HL-60/S4 treated with retinoic acid at 250 ng/mL for 4 days and 3 days (cell line): Measurements from ENCODE around the gene ADAMTS4.

Experiments used
- in situ Hi-C: fragments of 300-500 bp; cut with MboI; formaldehyde crosslinking; loops from 2 replicates; pipeline ENCODE4 v1.7.0; 2022; ENCODE audit warnings: low sequenced_read_pairs

The ADAMTS4 gene

GRCh38 chr1:161220002-161220401 lies 21.1 kb upstream of the ADAMTS4 start:
- in situ Hi-C loops = loop anchor here (10.0 to 25.0 kb wide), 2 partner anchors 155 to 517 kb away; partner anchors contain the start of gene DUSP12

- in situ Hi-C loops = loop anchor here (25.0 kb wide), 1 partner anchor 518 kb away; the partner anchor contains the start of gene DUSP12
Measured at GRCh38 chr1:161219078-161219892, 20.4 kb upstream of the ADAMTS4 start.

DNA sequence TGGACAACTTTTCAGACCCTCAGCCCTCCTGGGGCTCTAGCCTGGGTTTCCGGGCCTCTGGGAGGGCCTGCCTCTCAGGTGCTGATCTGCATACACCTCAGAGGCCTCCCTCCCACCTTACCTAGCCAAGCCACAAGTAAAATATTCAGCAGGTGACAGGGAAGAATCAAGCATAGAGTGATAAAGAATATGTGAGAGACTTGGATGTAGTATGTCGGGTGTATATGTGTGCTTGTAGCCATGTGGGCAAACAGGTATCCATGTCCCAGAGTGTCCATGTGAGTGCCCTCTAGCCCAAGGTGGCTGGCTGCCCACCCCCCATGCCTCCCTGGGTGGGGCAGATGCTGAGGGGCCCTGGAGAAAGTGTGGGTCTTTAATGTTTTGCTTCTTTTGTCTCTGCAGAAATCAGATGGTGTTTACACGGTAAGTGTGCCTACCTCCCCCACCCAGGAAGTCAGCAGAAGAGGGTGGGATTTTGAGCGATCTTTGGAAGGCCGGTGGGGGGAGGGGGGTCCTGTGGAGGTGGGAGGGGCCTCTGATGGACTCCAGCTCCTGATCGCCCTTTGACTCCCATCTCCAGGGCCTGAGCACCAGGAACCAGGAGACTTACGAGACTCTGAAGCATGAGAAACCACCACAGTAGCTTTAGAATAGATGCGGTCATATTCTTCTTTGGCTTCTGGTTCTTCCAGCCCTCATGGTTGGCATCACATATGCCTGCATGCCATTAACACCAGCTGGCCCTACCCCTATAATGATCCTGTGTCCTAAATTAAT lies 19.6 kb upstream of the ADAMTS4 start:
- in situ Hi-C loops = loop anchor here (25.0 kb wide), 1 partner anchor 519 kb away; the partner anchor contains the start of gene DUSP12

DNA sequence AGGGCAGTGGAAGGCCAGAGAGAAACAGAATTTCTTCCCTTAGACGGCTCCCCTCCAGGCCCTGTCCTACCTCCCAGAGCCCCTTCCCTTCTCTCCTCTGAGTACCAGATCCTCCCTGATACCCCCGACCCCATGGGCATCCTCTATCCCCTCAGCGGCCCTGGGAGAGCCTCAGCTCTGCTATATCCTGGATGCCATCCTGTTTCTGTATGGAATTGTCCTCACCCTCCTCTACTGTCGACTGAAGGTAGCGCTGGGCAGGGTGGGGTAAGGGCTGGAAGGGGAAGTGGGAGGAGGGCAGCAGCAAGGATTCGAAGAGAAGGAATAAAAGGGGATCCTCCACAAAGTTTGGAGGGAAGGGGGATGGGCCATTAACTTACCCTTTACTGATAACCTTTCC lies 19.0 kb upstream of the ADAMTS4 start:
- in situ Hi-C loops = loop anchor here (25.0 kb wide), 1 partner anchor 519 kb away; the partner anchor contains the start of gene DUSP12

DNA sequence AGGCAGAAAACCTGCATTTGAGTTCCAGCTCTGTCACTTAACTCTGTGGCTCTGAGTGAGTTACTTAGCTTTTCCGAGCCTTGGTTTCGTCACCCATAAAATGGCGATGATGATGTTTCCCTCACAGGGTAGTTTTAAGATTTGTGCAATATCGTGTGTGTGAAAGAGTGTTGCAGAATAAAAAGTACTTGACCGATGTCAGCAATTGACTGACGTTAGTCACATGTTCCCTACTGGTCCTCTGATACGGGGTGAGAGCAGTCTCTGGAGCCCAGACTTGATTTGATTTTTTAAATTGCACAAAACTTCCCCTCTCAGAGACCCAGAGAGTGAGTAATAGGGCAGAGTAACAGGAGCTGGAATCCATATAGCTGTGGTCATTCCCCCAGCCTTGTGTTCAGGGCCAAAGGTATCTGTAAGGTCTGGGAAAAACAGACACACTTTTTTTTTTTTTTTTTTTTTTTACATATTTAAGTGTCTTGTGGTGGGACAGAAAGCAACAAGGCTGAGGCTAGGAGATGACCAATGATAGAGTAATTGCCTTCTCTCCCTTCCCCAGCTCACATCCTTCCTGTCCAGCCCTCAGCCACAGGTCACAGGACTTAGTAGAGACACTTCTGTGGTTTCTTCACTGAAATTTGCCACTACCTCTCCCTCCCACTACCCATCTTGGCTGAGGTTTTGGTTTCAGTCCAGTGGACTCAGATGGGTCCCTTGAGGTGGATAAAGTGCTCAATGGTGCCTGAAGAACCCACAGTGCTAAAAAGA lies 18.3 kb upstream of the ADAMTS4 start:
- in situ Hi-C loops = loop anchor here (25.0 kb wide), 1 partner anchor 520 kb away; the partner anchor contains the start of gene DUSP12

GRCh38 chr1:161215076-161215475 lies 16.2 kb upstream of the ADAMTS4 start, which contains the start of gene FCER1G:
FCER1G (plus strand) TSS chr1:161215295; CDS start chr1:161215322, 27 bp downstream.
- in situ Hi-C loops = loop anchor here (25.0 kb wide), 1 partner anchor 522 kb away; the partner anchor contains the start of gene DUSP12

- in situ Hi-C loops = loop anchor here (25.0 kb wide), 1 partner anchor 523 kb away; the partner anchor contains the start of gene DUSP12
Measured at GRCh38 chr1:161214369-161214768, 15.5 kb upstream of the ADAMTS4 start.

DNA sequence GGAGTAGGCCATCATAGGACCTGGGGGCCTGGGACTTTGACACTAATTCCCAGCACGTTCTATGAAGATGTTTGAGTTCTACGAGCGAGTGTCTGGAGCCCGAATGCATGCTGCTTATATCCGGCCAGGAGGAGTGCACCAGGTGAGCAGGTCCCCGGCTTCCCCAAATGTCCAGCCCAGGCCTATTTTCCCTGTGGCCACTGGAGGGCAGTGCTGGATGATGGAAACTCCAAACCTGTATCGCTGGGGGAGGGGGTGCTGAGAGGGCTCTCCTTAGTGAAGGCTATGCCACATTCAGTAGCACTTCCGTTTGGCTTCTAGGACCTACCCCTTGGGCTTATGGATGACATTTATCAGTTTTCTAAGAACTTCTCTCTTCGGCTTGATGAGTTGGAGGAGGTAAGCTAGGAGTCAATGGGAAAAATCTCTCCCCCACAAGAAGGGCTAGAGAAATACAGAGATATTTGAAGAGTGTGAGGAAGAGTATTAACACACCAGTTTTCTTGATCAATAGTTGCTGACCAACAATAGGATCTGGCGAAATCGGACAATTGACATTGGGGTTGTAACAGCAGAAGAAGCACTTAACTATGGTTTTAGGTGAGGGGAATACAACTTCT lies 11.0 kb upstream of the ADAMTS4 start:
- in situ Hi-C loops = loop anchor here (10.0 to 25.0 kb wide), 2 partner anchors 175 to 527 kb away; partner anchors contain the start of gene DUSP12

- in situ Hi-C loops = loop anchor here (10.0 to 25.0 kb wide), 2 partner anchors 178 to 530 kb away; partner anchors contain the start of gene DUSP12
Measured at GRCh38 chr1:161207173-161207572, 8.3 kb upstream of the ADAMTS4 start.

- in situ Hi-C loops = loop anchor here (10.0 to 25.0 kb wide), 2 partner anchors 178 to 531 kb away; partner anchors contain the start of gene DUSP12
Measured at GRCh38 chr1:161206411-161207140, 7.7 kb upstream of the ADAMTS4 start.

DNA sequence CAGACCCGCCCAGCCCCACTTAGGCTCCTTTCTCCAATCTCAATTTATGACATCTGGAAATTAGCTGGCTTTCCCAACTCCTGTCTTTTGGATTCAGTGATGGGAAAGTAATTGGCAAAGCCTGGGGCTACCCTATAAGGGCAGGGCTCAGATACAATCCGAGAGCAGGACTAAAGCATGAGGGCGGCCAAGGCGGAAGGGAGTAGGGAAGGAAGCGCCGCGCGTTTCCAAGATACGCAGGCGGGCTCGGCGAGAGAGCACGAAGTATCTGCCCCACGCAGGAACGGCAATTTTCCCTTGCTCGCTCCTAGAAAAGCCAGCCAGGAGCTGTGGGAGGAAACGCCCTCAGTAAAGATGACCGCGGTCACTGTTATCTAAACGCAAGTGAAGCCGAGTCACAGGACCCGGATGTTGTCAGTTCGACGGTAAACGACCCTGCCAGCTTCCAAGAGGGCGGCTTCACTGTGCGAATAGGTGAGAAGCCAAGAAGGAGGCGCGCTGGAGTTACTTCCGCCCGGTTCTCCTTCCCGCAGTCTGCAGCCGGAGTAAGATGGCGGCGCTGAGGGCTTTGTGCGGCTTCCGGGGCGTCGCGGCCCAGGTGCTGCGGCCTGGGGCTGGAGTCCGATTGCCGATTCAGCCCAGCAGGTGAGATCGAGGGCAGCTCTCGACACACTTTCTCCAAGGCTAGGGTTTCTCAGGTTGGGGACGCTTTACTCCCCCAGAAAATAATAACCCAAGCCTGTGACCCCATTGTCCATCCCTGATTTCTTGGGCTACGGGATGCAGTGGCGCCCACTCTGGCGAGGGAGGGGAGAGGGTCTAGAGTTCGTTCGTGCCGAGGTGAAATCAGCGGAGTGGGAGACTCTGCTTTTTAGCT lies 3.2 kb upstream of the ADAMTS4 start, which contains the start of gene NDUFS2:
Gene NDUFS2 (plus strand): TSS at position 532 of the 877 bp plus-strand sequence. CDS start 19 bp downstream, at position 551.
- in situ Hi-C loops = loop anchor here (10.0 to 25.0 kb wide), 2 partner anchors 183 to 535 kb away; partner anchors contain the start of gene DUSP12

- in situ Hi-C loops = loop anchor here (10.0 to 25.0 kb wide), 2 partner anchors 184 to 536 kb away; partner anchors contain the start of gene DUSP12
Measured at GRCh38 chr1:161200992-161201835, 2.4 kb upstream of the ADAMTS4 start.

DNA sequence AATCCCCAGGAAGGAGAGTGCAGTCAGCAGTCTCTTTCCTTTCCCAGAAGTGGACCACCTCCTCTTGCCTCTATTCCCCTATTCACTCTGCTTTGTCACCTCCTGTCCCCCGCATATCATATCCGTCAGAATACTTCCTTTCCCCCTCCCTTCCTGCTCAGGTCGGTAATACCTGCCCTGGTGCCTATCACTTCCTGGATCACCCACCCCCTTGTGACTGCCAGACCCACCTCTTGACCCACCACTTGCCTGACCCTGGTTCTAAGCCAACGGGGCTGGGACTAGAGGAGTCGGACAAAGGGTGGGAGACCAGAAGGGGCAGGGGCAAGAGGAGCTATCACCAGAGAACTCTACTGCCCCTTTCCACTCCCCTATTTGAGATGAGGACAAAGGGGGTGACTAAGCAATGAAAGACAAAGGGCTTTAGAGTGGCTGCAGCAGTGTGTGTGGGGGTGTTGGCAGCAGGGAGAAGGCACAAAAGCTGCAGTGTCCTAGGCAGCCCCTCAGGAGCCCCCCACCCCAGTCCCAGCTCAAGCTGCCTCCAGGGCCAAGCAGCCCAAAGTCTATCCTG lies 1.7 kb upstream of the ADAMTS4 start:
- in situ Hi-C loops = loop anchor here (10.0 to 25.0 kb wide), 2 partner anchors 184 to 537 kb away; partner anchors contain the start of gene DUSP12

DNA sequence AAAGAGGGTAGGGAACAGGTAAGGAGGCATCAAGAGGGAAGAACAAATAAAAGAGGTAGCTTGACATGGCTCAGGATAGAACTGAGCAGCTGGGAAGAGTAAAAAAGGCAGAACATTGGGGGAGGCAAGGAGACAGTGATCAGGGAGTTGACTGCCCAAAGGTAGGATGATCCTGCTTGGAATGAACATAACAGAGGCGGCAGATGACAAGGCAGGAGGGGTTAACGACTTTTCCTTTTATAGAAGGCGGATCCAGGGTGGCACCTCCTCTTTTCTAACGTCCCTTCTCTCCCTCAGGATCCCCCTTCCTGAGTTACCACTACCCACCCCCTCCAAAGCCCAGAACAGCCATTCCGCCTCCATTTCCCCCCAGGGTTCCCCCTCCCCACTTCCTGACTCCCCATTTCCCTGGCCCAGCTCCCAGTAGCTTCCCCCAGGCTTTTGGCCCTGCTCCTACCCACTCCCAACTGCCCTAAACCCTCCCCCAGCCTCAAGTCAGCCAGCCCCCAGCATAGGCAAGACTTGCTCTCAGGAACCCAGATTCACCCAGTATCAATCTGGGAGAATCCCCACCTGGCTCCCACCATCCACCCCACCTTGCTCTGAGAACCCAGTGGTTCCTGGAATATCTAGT lies 769 bp upstream of the ADAMTS4 start:
- in situ Hi-C loops = loop anchor here (10.0 to 25.0 kb wide), 2 partner anchors 185 to 538 kb away; partner anchors contain the start of gene DUSP12

DNA sequence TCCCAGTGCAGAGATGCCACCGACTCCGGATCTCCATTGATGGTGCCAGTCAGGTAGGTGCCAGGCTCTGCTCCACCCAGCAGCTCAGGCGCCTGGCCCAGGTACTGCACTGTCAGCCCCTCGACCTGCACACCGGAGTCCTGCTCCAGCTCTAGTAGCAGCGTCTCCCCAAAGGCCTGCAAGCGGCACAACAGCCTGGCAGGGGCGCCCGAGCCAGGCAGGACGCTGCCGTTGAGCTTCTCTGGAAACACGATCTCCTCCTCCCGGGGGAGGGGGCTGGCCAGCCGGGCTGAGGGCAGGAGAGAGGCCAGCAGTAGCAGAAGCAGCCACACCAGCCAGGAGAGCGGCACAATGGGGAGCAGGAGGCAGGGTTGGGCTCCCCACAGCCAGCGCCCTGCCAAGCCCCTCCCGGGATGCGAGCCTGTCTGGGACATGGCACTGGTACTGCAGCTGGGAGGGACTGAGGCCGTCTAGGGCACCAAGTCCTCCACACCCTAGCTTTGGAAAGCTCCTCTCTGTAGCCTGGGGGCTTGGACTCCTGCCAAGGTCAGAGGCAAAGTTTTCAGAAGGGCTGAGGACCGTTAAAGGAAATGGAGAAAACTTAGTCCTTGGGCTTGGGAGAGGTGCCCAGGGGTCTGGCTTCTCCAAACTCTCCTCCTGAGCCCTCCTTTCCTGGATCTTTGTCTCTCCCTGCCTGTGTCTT lies 509 bp downstream of the ADAMTS4 start:
- in situ Hi-C loops = no loop called here
